Spleen (tissue), 11 donors: ENCODE results near the gene APBB2. TPM values are rescaled to one million over a fixed set of nuclear protein-coding genes. Genes with fewer than 3 reads are reported as not detected.

Experiments used
- DNase-seq: peaks from one replicate; pipeline ENCODE4 v3.0.0-alpha.2; 2020
- H3K27ac ChIP-seq, 8 donors: fragments of 200-600 bp; sonication (generic) in 7 of 8; 1 replicate in 4 of 8; 2 replicates in 4 of 8; pipeline versions ENCODE4 v1.5.0 to v1.8.0; 2016 to 2021; ENCODE audit warnings: inconsistent platforms in 4 of 8, mild to moderate bottlenecking in 4 of 8, moderate library complexity in 1 of 8
- H3K27me3 ChIP-seq, 7 donors: fragments of 200-600 bp; sonication (generic) in 6 of 7; replicated peaks in 1 of 7; 1 replicate in 4 of 7; 2 replicates in 3 of 7; pipeline versions ENCODE4 v1.5.0 to v1.8.0; 2016 to 2021; ENCODE audit warnings: inconsistent platforms in 3 of 7, mild to moderate bottlenecking in 1 of 7
- H3K36me3 ChIP-seq, 6 donors: fragments of 200-600 bp; sonication (generic) in 5 of 6; 1 replicate in 4 of 6; 2 replicates in 2 of 6; pipeline versions ENCODE4 v1.5.0 to v1.8.0; 2016 to 2021; ENCODE audit warnings: inconsistent platforms in 2 of 6
- H3K4me1 ChIP-seq, 6 donors: fragments of 200-600 bp; sonication (generic) in 5 of 6; 1 replicate in 3 of 6; 2 replicates in 3 of 6; pipeline versions ENCODE4 v1.5.0 to v1.8.0; 2016 to 2021; ENCODE audit warnings: inconsistent platforms in 3 of 6
- H3K4me3 ChIP-seq, 8 donors: fragments of 200-600 bp; sonication (generic) in 7 of 8; 1 replicate in 4 of 8; 2 replicates in 4 of 8; pipeline versions ENCODE4 v1.5.0 to v1.8.0; 2016 to 2021; ENCODE audit warnings: inconsistent platforms in 4 of 8, mild to moderate bottlenecking in 4 of 8, moderate library complexity in 2 of 8
- H3K9me3 ChIP-seq, 8 donors: fragments of 200-600 bp; sonication (generic) in 7 of 8; 1 replicate in 4 of 8; 2 replicates in 4 of 8; pipeline versions ENCODE4 v1.5.0 to v1.8.0; 2016 to 2021; ENCODE audit warnings: inconsistent platforms in 4 of 8
- CTCF ChIP-seq, 11 experiments: fragments of 200-600 bp in 7 of 11; fragments of 450-650 bp in 4 of 11; sonication (generic) in 4 of 11; IDR thresholded peaks in 8 of 11; conservative IDR thresholded peaks in 3 of 11; 1 replicate in 7 of 11; 2 replicates in 4 of 11; pipeline versions ENCODE4 v1.4.0 to v1.8.0; 2016 to 2021; ENCODE audit warnings: antibody characterized with exemption in 11 of 11, inconsistent platforms in 4 of 11, mild to moderate bottlenecking in 1 of 11
- POLR2A ChIP-seq, 3 donors: fragments of 450-650 bp; IDR thresholded peaks; one replicate each; pipeline ENCODE4 v1.5.1; 2017; ENCODE audit warnings: antibody characterized with exemption in 3 of 3, mild to moderate bottlenecking in 1 of 3
- POLR2AphosphoS5 ChIP-seq, 3 donors: sonication (generic); formaldehyde crosslinking; IDR thresholded peaks; one replicate each; pipeline ENCODE4 v1.5.1; 2017; ENCODE audit warnings: antibody characterized with exemption in 3 of 3
- WGBS, 5 donors: extraction: QIAGEN DNeasy Blood & Tissue Kit in 3 of 5; methylation state at CpG; one replicate each; pipeline versions ENCODE4 v1.1.5 to v1.1.7; 2013 to 2018; 5-methylcytosine and 5-hydroxymethylcytosine counted together
- intact Hi-C: fragments of 100-400 bp; cut with DNase I; formaldehyde crosslinking; loops from one replicate; pipeline ENCODE4 v1.15.0; 2023; ENCODE audit warnings: low total_unique reads
- polyA plus RNA-seq, 3 donors: library from polyadenylated mRNA; stranded (reverse); fragments of 200-250 nt; gene quantifications; one replicate each; pipeline ENCODE4 v1.2.1, GENCODE V29; 2013
- total RNA-seq, 7 donors: library from RNA; depleted of rRNA in 3 of 7; stranded (reverse); fragments of >200 nt in 3 of 7; fragmentation: NEBNext Ultra II Directional in 4 of 7; extraction: Animal tissue kit (Norgen Biotek cat#: 25700) in 4 of 7; gene quantifications; one replicate each; pipeline versions ENCODE4 v1.1.0 to v1.2.1, GENCODE V29; 2016 to 2021
- donor health status: healthy with polysubstance abuse.
- donor health status: DM: no; HTN: no; CAD: no; lungs with moderate emphysema.
- donor health status: DM: no; HTN: no; CAD: no.
- donor health status: Bipolar disorder and iron deficiency.
- donor health status: healthy.
- donor health status: DM: no; HTN: no; CAD: no.
- donor health status: DM: yes; HTN: yes; CAD: no.

APBB2 gene
- total and polyA plus RNA-seq, 10 donors = 4.0 to 115 (median 76.7) TPM

GRCh38 chr4:40845154-40845835 is 369.0 kb downstream of the APBB2 start:
- H3K27ac ChIP-seq = no peak overlapping the region
- H3K27me3 ChIP-seq = no peaks in the 10 kb centered on the region
- H3K36me3 ChIP-seq = no peaks in the 10 kb centered on the region
- intact Hi-C loops = no loop called here
- DNase-seq = no peak
- WGBS, 5 donors = 91 to 97% (median 93%) methylated on average over 10 of the region's 10 CpGs
- no peak for TF ChIP-seq CTCF (IDR thresholded peaks at IDR 0.05 in 8 of 11, conservative IDR thresholded peaks at IDR 0.05 in 3 of 11)
- no peak for TF ChIP-seq POLR2A (IDR thresholded peaks at IDR 0.05)
- no peaks in the 10 kb centered on the region for H3K9me3 ChIP-seq
- no peak overlapping the region for H3K4me3 ChIP-seq
- H3K4me1 ChIP-seq = peaks cover 0 to 37% (median 17%) of the 10 kb centered on the region in 6 donors

- no peak overlapping the region for H3K4me3 ChIP-seq
- no peaks in the 10 kb centered on the region for H3K36me3 ChIP-seq
- TF ChIP-seq POLR2A (IDR thresholded peaks at IDR 0.05) = no peak
- TF ChIP-seq POLR2AphosphoS5 (IDR thresholded peaks at IDR 0.05) = no peak
- TF ChIP-seq CTCF (IDR thresholded peaks at IDR 0.05 in 8 of 11, conservative IDR thresholded peaks at IDR 0.05 in 3 of 11) = no peak
- peaks cover 0 to 47% (median 17%) of the 10 kb centered on the region in 6 donors for H3K4me1 ChIP-seq
- H3K27ac ChIP-seq = no peak overlapping the region
- H3K27me3 ChIP-seq = no peaks in the 10 kb centered on the region
- H3K9me3 ChIP-seq = no peaks in the 10 kb centered on the region
- 79 to 95% (median 83%) methylated on average over 6 of the region's 6 CpGs for WGBS, 5 donors
- intact Hi-C loops = no loop called here
- no peak for DNase-seq
These were observed 370.1 kb downstream of the APBB2 start for GRCh38 chr4:40844261-40844660.

GRCh38 chr4:40843696-40844095 is 370.6 kb downstream of the APBB2 start:
- intact Hi-C loops = no loop called here
- no peak for DNase-seq
- H3K36me3 ChIP-seq = no peaks in the 10 kb centered on the region

More at GRCh38 chr4:40843696-40844095, 370.6 kb downstream of the APBB2 start:
- H3K27ac ChIP-seq = no peak overlapping the region
- no peak overlapping the region for H3K4me3 ChIP-seq
- H3K4me1 ChIP-seq = peaks cover 0 to 45% (median 17%) of the 10 kb centered on the region in 6 donors
- TF ChIP-seq POLR2A (IDR thresholded peaks at IDR 0.05) (no peak), CTCF (IDR thresholded peaks at IDR 0.05 in 8 of 11, conservative IDR thresholded peaks at IDR 0.05 in 3 of 11) (peak in 6 of 11 experiments; percentile 8 to 53 (median 40))
- no peaks in the 10 kb centered on the region for H3K27me3 ChIP-seq
- 46 to 73% (median 54%) methylated on average over 1 of the region's 1 CpG for WGBS, 5 donors
- no peaks in the 10 kb centered on the region for H3K9me3 ChIP-seq
